ENCODE data around the gene SLC16A2. TPM values are rescaled to one million over a fixed set of nuclear protein-coding genes. Genes with fewer than 3 reads are reported as not detected.
A peak's percentile ranks its signal among the peaks of the same experiment; 100 is the strongest.
"Not testable (repeated sequence)": the region's sequence is repeated elsewhere in the genome, so short reads cannot be mapped to it uniquely, and the experiment has no call there.

SLC16A2 gene
- total RNA-seq, 1 experiment from 2014 or later, result 8.5 TPM

- intact Hi-C loops (cut with micrococcal nuclease), result no loop called here
- H3K9ac ChIP-seq (ENCODE audit: low read length), result no peak overlapping the region
- no peaks in the 10 kb centered on the region for H3K27me3 ChIP-seq (ENCODE audit: low read length)
- H3K27ac ChIP-seq (ENCODE audit: low read length), result peak overlapping the region; percentile 97
- CTCF ChIA-PET, result no interaction called here
- DNase-seq, result no peak
- POLR2A ChIA-PET (ENCODE audit: unreplicated experiment), result no interaction called here
- no peaks in the 10 kb centered on the region for H3K9me2 ChIP-seq (replicated peaks; ENCODE audit: low read length)
- ATAC-seq, result no peak
- TF ChIP-seq EZH2phosphoT487 (IDR thresholded peaks at IDR 0.05; ENCODE audit: borderline replicate concordance, low read length), result no peak
- TF ChIP-seq, protein P1, sequence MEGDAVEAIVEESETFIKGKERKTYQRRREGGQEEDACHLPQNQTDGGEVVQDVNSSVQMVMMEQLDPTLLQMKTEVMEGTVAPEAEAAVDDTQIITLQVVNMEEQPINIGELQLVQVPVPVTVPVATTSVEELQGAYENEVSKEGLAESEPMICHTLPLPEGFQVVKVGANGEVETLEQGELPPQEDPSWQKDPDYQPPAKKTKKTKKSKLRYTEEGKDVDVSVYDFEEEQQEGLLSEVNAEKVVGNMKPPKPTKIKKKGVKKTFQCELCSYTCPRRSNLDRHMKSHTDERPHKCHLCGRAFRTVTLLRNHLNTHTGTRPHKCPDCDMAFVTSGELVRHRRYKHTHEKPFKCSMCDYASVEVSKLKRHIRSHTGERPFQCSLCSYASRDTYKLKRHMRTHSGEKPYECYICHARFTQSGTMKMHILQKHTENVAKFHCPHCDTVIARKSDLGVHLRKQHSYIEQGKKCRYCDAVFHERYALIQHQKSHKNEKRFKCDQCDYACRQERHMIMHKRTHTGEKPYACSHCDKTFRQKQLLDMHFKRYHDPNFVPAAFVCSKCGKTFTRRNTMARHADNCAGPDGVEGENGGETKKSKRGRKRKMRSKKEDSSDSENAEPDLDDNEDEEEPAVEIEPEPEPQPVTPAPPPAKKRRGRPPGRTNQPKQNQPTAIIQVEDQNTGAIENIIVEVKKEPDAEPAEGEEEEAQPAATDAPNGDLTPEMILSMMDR (conservative IDR thresholded peaks at IDR 0.05; ENCODE audit: low read depth, low read length), result no peak
- TF ChIP-seq EZH2 (IDR thresholded peaks at IDR 0.05; ENCODE audit: low read length, unreplicated experiment), result no peak
- H3K79me2 ChIP-seq (ENCODE audit: low read length), result 0 out of 2 replicates have a peak, but pooled peaks cover 3% of the 10 kb centered on the region
- no peaks in the 10 kb centered on the region for H4K20me1 ChIP-seq (ENCODE audit: low read length)
- BruUV-seq (replicated peaks), result no TSS peak
- H3K36me3 ChIP-seq (ENCODE audit: low read depth, low read length), result no peaks in the 10 kb centered on the region
- H3K9me3 ChIP-seq (ENCODE audit: low read length), result no peaks in the 10 kb centered on the region
- peak overlapping the region; percentile 29; the same call in 1 of the 2 replicates for H3K4me2 ChIP-seq (ENCODE audit: low read length)
- H3K4me1 ChIP-seq (ENCODE audit: insufficient read depth, low read length), result peaks cover 51% of the 10 kb centered on the region
- H3F3A ChIP-seq (ENCODE audit: low read length, unreplicated experiment), result peaks cover 7% of the 10 kb centered on the region
- no peak overlapping the region for H3K4me3 ChIP-seq (ENCODE audit: low read length)
- H2AFZ ChIP-seq (ENCODE audit: low read length), result no peak overlapping the region
These were observed 30.8 kb downstream of the SLC16A2 start for GRCh38 chrX:74452199-74452481.

- BruUV-seq (replicated peaks), result no TSS peak
- POLR2A ChIA-PET (ENCODE audit: unreplicated experiment), result no interaction called here
- TF ChIP-seq EZH2phosphoT487 (IDR thresholded peaks at IDR 0.05; ENCODE audit: borderline replicate concordance, low read length) (no peak), EZH2 (IDR thresholded peaks at IDR 0.05; ENCODE audit: low read length, unreplicated experiment) (no peak)
- TF ChIP-seq, protein P1 (conservative IDR thresholded peaks at IDR 0.05; ENCODE audit: low read depth, low read length), result no peak
These were observed 31.9 kb downstream of the SLC16A2 start for GRCh38 chrX:74453178-74453577.

GRCh38 chrX:74454233-74454632 is 32.9 kb downstream of the SLC16A2 start:
- H3K4me2 ChIP-seq (ENCODE audit: low read length); H3K27ac ChIP-seq (ENCODE audit: low read length); H4K20me1 ChIP-seq (ENCODE audit: low read length); H3K27me3 ChIP-seq (ENCODE audit: low read length); ATAC-seq; POLR2A ChIA-PET (ENCODE audit: unreplicated experiment); H3K9ac ChIP-seq (ENCODE audit: low read length); BruUV-seq (replicated peaks); intact Hi-C loops (cut with micrococcal nuclease); CTCF ChIA-PET; H3K79me2 ChIP-seq (ENCODE audit: low read length); H3K9me3 ChIP-seq (ENCODE audit: low read length); H3K9me2 ChIP-seq (replicated peaks; ENCODE audit: low read length); H3K36me3 ChIP-seq (ENCODE audit: low read depth, low read length); DNase-seq; H2AFZ ChIP-seq (ENCODE audit: low read length); H3K4me3 ChIP-seq (ENCODE audit: low read length); H3F3A ChIP-seq (ENCODE audit: low read length, unreplicated experiment): not testable (repeated sequence)
- peaks cover 44% of the 10 kb centered on the region for H3K4me1 ChIP-seq (ENCODE audit: insufficient read depth, low read length)

More at GRCh38 chrX:74453178-74453577, 31.9 kb downstream of the SLC16A2 start:
- 0 out of 2 replicates have a peak, but pooled peaks cover 3% of the 10 kb centered on the region for H3K79me2 ChIP-seq (ENCODE audit: low read length)
- no peak overlapping the region for H2AFZ ChIP-seq (ENCODE audit: low read length)
- no peaks in the 10 kb centered on the region for H3K27me3 ChIP-seq (ENCODE audit: low read length)
- H3K36me3 ChIP-seq (ENCODE audit: low read depth, low read length), result no peaks in the 10 kb centered on the region
- no peaks in the 10 kb centered on the region for H3K9me3 ChIP-seq (ENCODE audit: low read length)
- no peaks in the 10 kb centered on the region for H4K20me1 ChIP-seq (ENCODE audit: low read length)
- no peak overlapping the region for H3K4me3 ChIP-seq (ENCODE audit: low read length)
- peaks cover 7% of the 10 kb centered on the region for H3F3A ChIP-seq (ENCODE audit: low read length, unreplicated experiment)
- CTCF ChIA-PET, result no interaction called here
- H3K27ac ChIP-seq (ENCODE audit: low read length), result no peak overlapping the region
- peaks cover 50% of the 10 kb centered on the region for H3K4me1 ChIP-seq (ENCODE audit: insufficient read depth, low read length)
- 0 out of 2 replicates have a peak overlapping the region, but pooled peaks have one; percentile 26 for H3K4me2 ChIP-seq (ENCODE audit: low read length)
- ATAC-seq (no peak), DNase-seq (peak; percentile 53)
- H3K9ac ChIP-seq (ENCODE audit: low read length), result no peak overlapping the region
- H3K9me2 ChIP-seq (replicated peaks; ENCODE audit: low read length), result no peaks in the 10 kb centered on the region
- intact Hi-C loops (cut with micrococcal nuclease), result no loop called here

Data from PC-3 (cell line).